ENCODE data around the gene KRTAP3-2.

- TF ChIP-seq CTCF (IDR thresholded peaks at IDR 0.05) (no peak), POLR2A (IDR thresholded peaks at IDR 0.05; ENCODE audit: low read depth) (no peak), EP300 (IDR thresholded peaks at IDR 0.05) (no peak)
Observed at GRCh38 chr17:40952154-40952553, 47.6 kb downstream of the KRTAP3-2 start.

All from esophagus muscularis mucosa (tissue), 4 donors.